ENCODE data around the gene TMOD4. TPM values are rescaled to one million over a fixed set of nuclear protein-coding genes. Genes with fewer than 3 reads are reported as not detected.

Gene TMOD4
- total and polyA plus RNA-seq, 10 of the 15 experiments (the other 5 are each of a cell fraction or from before 2014, with no cell fraction given): 0.30 to 1.2 (median 0.50) TPM; not detected in 1

GRCh38 chr1:151165738-151166504, 9.9 kb downstream of the TMOD4 start, which contains the start of the genes LYSMD1 and SCNM1 (continued):
- TF ChIP-seq IKZF2 (IDR thresholded peaks at IDR 0.05) (peak in 1 of 2 experiments; percentile 76; a peak in 2 of 4 replicates), TCF7 (IDR thresholded peaks at IDR 0.05; ENCODE audit: borderline replicate concordance) (no peak), RB1 (IDR thresholded peaks at IDR 0.05; ENCODE audit: borderline replicate concordance) (peak; percentile 48; the same call in 1 of the 2 replicates), MXI1 (IDR thresholded peaks at IDR 0.05; ENCODE audit: low read depth, low read length) (peak; percentile 88), PKNOX1 (IDR thresholded peaks at IDR 0.05) (peak; percentile 52; the same call in 1 of the 2 replicates), ASH2L (IDR thresholded peaks at IDR 0.05; ENCODE audit: borderline replicate concordance, low read depth) (no peak), FOXM1 (IDR thresholded peaks at IDR 0.05; ENCODE audit: low read depth, low read length) (0 out of 2 replicates have a peak, but pooled peaks have one; percentile 3), GATAD2B (conservative IDR thresholded peaks at IDR 0.05; ENCODE audit: low read depth) (peak; percentile 85), BRCA1 (IDR thresholded peaks at IDR 0.05; ENCODE audit: low read depth, low read length) (no peak), NR2C1 (IDR thresholded peaks at IDR 0.05) (peak; percentile 69), ESRRA (IDR thresholded peaks at IDR 0.05; ENCODE audit: low read length) (no peak; the same call in 1 of the 2 replicates), REST (IDR thresholded peaks at IDR 0.05; ENCODE audit: low read depth, low read length) (peak; percentile 57; the same call in 1 of the 2 replicates), ZNF687 (IDR thresholded peaks at IDR 0.05) (no peak), IRF3 (IDR thresholded peaks at IDR 0.05) (0 out of 2 replicates have a peak, but pooled peaks have one; percentile 34), E4F1 (IDR thresholded peaks at IDR 0.05; ENCODE audit: borderline replicate concordance, partially characterized antibody) (peak; percentile 94), ZNF217 (IDR thresholded peaks at IDR 0.05) (no peak), IRF4 (IDR thresholded peaks at IDR 0.05; ENCODE audit: low read depth, low read length) (peak; percentile 82; the same call in 1 of the 2 replicates)

All from GM12878 (cell line).